Activated T-cell treated with anti-CD3 and anti-CD28 coated beads for 24 hours (primary cell): ENCODE results near the gene CD300C.
"Not testable (repeated sequence)": the region's sequence is repeated elsewhere in the genome, so short reads cannot be mapped to it uniquely, and the experiment has no call there.

ENCODE experiments used
- DNase-seq: peaks from one replicate; pipeline ENCODE4 v3.0.0-alpha.2; 2020; ENCODE audit warnings: low read depth

CD300C gene

DNA sequence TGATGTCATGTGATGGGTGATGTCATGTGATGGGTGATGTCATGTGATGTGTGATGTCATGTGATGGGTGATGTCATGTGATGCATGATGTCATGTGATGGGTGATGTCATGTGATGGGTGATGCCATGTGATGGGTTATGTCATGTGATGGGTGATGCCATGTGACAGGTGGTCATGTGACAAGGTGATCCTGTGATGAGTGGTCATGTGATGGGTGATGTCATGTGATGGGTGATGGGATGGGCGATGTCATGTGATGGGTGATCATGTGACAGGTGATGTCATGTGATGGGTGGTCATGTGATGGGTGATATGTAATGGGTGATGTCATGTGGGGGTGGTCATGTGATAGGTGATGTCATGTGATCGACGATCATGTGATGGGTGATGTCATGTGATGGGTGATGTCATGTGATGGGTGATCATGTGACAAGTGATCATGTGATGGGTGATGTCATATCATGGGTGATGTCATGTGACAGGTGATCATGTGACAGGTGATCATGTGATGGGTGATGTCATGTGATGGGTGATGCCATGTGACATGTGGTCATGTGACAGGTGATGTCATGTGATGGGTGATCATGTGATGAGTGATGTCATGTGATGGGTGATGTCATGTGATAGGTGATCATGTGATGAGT lies 31.8 kb downstream of the CD300C start:
- no peak for DNase-seq

DNA sequence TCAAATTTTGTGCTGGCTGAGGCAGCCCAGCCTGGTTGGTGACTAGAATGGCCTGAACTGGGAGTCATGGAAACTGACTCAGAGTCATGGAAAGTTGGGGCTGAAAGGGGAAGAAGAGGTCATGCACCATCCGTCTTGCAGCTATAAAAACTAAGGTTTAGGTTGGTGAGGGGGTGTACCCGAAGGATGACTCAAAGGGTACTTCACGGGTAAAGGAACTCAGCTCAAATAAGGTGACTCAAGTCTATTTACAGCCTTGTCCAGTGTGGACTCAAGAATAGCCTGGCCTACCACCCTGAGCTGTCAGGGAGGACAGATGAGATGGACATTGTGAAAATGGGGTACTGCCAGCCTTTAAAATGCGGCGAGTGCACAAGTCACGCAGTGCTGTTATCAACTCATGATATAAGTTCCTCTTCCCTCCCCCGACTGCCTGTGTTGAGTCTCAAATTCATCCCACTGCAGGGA lies 33.3 kb downstream of the CD300C start:
- peak; percentile 23 for DNase-seq

DNA sequence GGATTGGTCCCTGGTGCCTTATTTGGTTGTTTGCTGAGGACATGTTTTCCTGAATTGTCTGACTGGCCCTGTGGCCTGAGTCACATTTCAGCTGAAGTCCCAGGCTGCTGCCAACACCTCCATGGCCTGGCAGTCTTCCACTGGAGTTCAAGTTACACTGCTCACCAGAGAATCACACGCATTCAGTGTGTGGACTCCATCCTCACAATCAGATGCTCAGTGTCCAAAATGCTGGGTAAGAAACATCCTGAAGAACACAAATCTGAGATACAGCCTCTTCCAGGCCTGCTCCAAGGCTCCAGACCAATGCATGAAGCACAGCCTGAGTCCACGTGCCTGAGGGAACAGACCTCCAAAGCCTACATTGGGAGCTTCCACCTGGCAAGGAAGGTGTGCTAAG lies 33.9 kb downstream of the CD300C start:
- no peak for DNase-seq

DNA sequence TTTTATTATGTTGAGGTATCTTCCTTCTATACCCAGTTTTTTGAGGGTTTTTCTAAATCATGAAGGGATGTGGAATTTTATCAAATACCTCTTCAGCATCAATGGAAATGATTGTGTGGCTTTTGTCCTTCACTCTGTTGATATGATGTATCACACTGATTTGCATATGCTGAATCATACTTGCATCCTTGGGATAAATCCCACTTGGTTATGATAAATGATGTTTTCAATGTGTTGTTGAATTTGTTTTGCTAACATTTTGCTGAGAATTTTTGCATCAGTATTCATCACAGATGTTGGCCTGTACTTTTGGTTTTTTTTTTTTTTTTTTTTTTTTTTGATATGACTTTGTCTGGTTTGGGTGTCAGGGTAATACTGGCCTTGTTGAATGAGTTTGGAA lies 37.8 kb downstream of the CD300C start:
- no peak for DNase-seq

DNA sequence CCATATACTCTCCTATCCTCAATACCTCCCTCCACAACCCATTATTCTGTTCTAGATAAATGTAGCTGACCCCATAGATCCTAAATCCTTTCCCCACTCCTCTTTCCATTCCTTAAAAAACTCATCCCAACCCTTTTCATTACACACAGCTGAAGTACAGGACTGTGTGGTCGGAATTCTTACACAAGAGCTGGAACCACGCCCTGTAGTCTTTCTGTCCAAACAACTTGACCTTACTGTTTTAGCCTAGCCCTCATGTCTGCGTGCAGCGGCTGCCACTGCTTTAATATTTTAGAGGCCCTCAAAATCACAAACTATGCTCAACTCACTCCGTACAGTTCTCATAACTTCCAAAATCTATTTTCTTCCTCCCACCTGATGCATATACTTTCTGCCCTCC lies 42.0 kb downstream of the CD300C start:
- not testable (repeated sequence) for DNase-seq

DNA sequence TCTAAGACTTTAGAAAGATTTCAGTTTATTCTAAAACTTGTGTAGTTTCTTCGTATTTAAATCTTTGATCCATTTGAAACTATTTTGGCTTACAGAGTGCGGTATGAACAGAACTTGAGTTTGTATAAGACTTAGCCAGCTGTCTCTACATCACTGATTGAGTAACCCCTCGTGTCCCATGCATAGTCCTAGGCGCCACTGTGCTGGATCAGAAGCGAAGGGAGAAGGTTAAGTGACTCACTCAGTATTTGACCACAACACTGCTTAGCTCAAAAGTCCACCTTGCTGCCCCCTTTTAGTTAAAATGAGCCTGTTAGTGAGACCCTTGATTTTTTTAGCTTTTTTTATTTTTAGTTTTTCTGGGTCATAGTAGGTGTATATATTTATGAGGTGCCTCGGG lies 43.1 kb downstream of the CD300C start:
- no peak for DNase-seq

DNA sequence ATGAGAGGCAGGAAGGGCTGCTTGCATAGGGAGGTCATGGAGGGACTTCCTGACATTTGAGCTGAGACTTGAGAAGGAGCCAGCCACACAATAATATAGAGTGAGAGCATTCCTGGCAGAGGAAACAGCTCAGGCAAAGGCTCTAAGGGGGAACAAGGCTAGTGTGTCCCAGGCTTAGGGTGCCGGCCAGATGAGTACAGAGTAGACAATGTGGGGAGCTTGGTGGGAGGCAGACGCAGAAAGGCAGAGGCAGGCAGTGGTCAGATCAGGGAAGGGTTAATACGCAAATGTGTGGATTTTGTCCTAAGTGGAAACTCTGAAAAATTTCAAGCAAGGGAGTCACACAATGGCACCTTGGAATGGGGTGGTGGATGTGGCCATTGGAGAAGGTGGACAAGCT lies 45.9 kb downstream of the CD300C start:
- DNase-seq = no peak

DNA sequence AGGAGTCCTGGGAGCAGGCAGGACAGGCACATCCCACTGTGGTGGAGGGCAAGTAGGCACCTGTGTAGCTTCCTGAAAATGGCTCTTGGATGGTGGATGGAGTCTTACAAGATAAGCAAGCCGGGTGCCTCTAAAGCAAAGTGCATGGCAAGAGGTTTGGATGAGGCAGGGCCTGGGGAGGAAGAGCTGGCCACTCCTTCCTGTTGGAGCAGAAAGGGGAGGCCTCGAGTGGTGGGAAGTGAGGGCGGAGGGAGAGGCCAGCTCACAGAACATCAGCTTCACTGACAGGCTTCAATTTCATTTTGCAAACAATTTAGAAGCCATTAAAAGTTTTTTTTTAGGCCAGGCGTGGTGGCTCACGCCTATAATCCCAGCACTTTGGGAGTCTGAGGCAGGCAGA lies 48.4 kb downstream of the CD300C start:
- DNase-seq = no peak

DNA sequence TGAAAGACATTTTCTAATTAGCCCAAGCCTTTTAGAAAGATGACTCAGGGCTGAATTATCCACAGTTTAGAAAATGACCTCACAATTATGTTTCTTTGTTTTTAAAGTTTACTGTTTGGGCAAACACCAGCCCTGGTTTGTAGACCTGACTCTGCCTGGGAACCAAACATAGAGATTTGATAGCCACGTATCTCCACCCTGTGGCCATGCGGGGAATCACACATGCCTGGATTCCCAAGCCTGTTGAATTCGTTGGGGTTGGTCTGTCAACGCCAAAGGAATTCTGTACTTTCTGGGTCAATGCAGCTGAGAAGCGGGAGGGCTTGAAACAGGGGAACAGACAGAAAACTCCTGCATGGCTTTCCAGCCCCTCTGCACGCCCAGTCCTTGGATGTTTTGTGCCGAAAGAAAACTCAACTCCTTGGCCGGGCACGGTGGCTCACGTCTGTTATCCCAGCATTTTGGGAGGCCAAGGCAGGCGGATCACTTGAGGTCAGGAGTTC lies 52.5 kb downstream of the CD300C start:
- DNase-seq = peak; percentile 59

DNA sequence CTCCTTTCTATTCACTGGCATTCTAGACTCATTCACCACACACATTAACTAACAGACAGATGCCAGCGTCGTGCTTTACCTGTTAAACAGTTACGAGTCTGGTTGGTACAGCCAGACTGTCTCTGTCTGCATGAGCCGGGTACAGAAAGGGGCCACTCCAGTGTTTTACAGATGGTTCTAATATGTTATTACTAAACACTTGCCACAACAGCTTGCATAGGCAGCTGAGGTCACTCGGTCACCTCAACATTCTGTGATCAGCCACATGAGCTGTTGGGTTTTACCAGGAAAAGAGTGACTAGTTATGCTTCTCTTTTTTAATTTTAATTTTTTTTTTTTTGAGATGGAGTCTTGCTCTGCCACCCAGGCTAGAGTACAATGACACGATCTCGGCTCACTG lies 54.3 kb downstream of the CD300C start:
- DNase-seq = no peak
